ENCODE results near the gene RBM38.

The RBM38 gene

GRCh38 chr20:57435105-57435497, 43.9 kb downstream of the RBM38 start:
- DNase-seq (ENCODE audit: low spot score) (no peak), ATAC-seq (ENCODE audit: low read depth) (no peak)
- no peaks in the 10 kb centered on the region for H3K36me3 ChIP-seq (ENCODE audit: low read depth)
- TF ChIP-seq, protein P1, sequence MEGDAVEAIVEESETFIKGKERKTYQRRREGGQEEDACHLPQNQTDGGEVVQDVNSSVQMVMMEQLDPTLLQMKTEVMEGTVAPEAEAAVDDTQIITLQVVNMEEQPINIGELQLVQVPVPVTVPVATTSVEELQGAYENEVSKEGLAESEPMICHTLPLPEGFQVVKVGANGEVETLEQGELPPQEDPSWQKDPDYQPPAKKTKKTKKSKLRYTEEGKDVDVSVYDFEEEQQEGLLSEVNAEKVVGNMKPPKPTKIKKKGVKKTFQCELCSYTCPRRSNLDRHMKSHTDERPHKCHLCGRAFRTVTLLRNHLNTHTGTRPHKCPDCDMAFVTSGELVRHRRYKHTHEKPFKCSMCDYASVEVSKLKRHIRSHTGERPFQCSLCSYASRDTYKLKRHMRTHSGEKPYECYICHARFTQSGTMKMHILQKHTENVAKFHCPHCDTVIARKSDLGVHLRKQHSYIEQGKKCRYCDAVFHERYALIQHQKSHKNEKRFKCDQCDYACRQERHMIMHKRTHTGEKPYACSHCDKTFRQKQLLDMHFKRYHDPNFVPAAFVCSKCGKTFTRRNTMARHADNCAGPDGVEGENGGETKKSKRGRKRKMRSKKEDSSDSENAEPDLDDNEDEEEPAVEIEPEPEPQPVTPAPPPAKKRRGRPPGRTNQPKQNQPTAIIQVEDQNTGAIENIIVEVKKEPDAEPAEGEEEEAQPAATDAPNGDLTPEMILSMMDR (IDR thresholded peaks at IDR 0.05; ENCODE audit: poor library complexity, severe bottlenecking) = no peak
- peaks cover 23% of the 10 kb centered on the region for H3K4me1 ChIP-seq (ENCODE audit: insufficient read depth, poor library complexity, severe bottlenecking)
- H3K27ac ChIP-seq (ENCODE audit: poor library complexity, severe bottlenecking) = no peak overlapping the region
- no peaks in the 10 kb centered on the region for H3K9me3 ChIP-seq (ENCODE audit: severe bottlenecking)
- H3K4me3 ChIP-seq (ENCODE audit: severe bottlenecking) = no peak overlapping the region
- no peaks in the 10 kb centered on the region for H3K27me3 ChIP-seq (ENCODE audit: insufficient read depth, poor library complexity, severe bottlenecking)

GRCh38 chr20:57435498-57436222, 44.5 kb downstream of the RBM38 start:
- Histone ChIP-seq H3K4me1 (ENCODE audit: insufficient read depth, poor library complexity, severe bottlenecking) (peaks cover 23% of the 10 kb centered on the region), H3K4me3 (ENCODE audit: severe bottlenecking) (no peak overlapping the region), H3K36me3 (ENCODE audit: low read depth) (no peaks in the 10 kb centered on the region), H3K27ac (ENCODE audit: poor library complexity, severe bottlenecking) (no peak overlapping the region), H3K27me3 (ENCODE audit: insufficient read depth, poor library complexity, severe bottlenecking) (no peaks in the 10 kb centered on the region), H3K9me3 (ENCODE audit: severe bottlenecking) (no peaks in the 10 kb centered on the region)
- peak; percentile 73 for ATAC-seq (ENCODE audit: low read depth)
- TF ChIP-seq, protein P1 (IDR thresholded peaks at IDR 0.05; ENCODE audit: poor library complexity, severe bottlenecking) = peak; percentile 67
- peak; percentile 96 for DNase-seq (ENCODE audit: low spot score)

DNA sequence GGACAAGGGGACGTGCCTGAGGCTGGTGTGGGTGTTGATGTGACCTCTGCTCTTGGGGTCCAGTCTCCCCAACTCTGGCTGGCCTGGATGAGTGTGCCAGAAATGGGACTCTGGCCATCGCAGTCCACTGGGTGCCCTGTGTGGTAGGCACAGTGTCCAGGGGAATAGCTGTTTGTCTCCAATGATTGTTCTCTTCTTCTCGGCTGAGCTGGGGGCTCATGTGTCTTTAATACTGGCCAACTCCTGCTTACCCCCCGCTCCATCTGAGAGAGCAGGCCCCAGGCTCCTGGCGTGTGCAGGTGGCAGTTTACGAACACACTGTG, 45.0 kb downstream of the RBM38 start:
- DNase-seq (ENCODE audit: low spot score) (no peak), ATAC-seq (ENCODE audit: low read depth) (no peak)
- Histone ChIP-seq H3K4me1 (ENCODE audit: insufficient read depth, poor library complexity, severe bottlenecking) (peaks cover 23% of the 10 kb centered on the region), H3K36me3 (ENCODE audit: low read depth) (no peaks in the 10 kb centered on the region), H3K27ac (ENCODE audit: poor library complexity, severe bottlenecking) (no peak overlapping the region), H3K9me3 (ENCODE audit: severe bottlenecking) (no peaks in the 10 kb centered on the region), H3K4me3 (ENCODE audit: severe bottlenecking) (no peak overlapping the region), H3K27me3 (ENCODE audit: insufficient read depth, poor library complexity, severe bottlenecking) (no peaks in the 10 kb centered on the region)
- TF ChIP-seq, protein P1 (IDR thresholded peaks at IDR 0.05; ENCODE audit: poor library complexity, severe bottlenecking) = no peak

- ATAC-seq (ENCODE audit: low read depth) = no peak
- TF ChIP-seq, protein P1 (IDR thresholded peaks at IDR 0.05; ENCODE audit: poor library complexity, severe bottlenecking) = no peak
- H3K27ac ChIP-seq (ENCODE audit: poor library complexity, severe bottlenecking) = no peak overlapping the region
- DNase-seq (ENCODE audit: low spot score) = peak; percentile 78
- H3K4me3 ChIP-seq (ENCODE audit: severe bottlenecking) = no peak overlapping the region
- H3K27me3 ChIP-seq (ENCODE audit: insufficient read depth, poor library complexity, severe bottlenecking) = no peaks in the 10 kb centered on the region
- H3K4me1 ChIP-seq (ENCODE audit: insufficient read depth, poor library complexity, severe bottlenecking) = peaks cover 23% of the 10 kb centered on the region
- no peaks in the 10 kb centered on the region for H3K9me3 ChIP-seq (ENCODE audit: severe bottlenecking)
- H3K36me3 ChIP-seq (ENCODE audit: low read depth) = no peaks in the 10 kb centered on the region
Measured at GRCh38 chr20:57437267-57437666, 46.1 kb downstream of the RBM38 start.

DNA sequence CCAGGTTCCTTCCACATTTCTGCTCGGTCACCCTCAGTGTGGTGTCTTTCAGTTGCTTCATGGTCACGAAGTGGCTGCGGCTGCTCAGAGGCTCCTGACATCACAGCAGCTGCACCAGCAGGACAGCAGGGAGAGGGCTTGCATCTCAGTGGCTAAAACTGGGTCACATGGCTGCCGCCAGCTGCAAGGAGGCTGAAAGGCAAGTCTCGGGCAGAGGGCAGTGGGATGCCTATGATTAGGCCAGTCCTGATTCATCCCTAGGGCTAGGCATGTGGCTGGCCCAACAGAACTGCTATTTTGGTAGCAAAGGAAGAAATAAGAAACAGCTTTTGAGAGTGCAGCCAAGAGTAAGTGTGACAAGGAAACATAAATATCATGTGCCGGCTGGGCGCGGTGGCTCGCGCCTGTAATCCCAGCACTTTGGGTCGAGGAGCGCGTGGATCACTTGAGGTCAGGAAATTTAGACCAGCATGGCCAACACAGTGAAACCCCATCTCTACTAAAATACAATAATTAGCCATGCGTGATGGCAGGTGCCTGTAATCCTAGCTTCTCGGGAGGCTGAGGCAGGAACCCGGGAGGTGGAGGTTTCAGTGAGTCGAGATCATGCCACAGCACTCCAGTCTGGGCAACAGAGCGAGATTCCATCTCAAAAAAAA, 46.6 kb downstream of the RBM38 start:
- Histone ChIP-seq H3K36me3 (ENCODE audit: low read depth) (no peaks in the 10 kb centered on the region), H3K9me3 (ENCODE audit: severe bottlenecking) (no peaks in the 10 kb centered on the region), H3K27ac (ENCODE audit: poor library complexity, severe bottlenecking) (no peak overlapping the region), H3K4me1 (ENCODE audit: insufficient read depth, poor library complexity, severe bottlenecking) (peaks cover 21% of the 10 kb centered on the region), H3K27me3 (ENCODE audit: insufficient read depth, poor library complexity, severe bottlenecking) (no peaks in the 10 kb centered on the region), H3K4me3 (ENCODE audit: severe bottlenecking) (no peak overlapping the region)
- TF ChIP-seq, protein P1 (IDR thresholded peaks at IDR 0.05; ENCODE audit: poor library complexity, severe bottlenecking) = no peak
- ATAC-seq (ENCODE audit: low read depth) (no peak), DNase-seq (ENCODE audit: low spot score) (peak; percentile 73)
